ENCODE measurements around the gene EZH1.

The EZH1 gene

DNA sequence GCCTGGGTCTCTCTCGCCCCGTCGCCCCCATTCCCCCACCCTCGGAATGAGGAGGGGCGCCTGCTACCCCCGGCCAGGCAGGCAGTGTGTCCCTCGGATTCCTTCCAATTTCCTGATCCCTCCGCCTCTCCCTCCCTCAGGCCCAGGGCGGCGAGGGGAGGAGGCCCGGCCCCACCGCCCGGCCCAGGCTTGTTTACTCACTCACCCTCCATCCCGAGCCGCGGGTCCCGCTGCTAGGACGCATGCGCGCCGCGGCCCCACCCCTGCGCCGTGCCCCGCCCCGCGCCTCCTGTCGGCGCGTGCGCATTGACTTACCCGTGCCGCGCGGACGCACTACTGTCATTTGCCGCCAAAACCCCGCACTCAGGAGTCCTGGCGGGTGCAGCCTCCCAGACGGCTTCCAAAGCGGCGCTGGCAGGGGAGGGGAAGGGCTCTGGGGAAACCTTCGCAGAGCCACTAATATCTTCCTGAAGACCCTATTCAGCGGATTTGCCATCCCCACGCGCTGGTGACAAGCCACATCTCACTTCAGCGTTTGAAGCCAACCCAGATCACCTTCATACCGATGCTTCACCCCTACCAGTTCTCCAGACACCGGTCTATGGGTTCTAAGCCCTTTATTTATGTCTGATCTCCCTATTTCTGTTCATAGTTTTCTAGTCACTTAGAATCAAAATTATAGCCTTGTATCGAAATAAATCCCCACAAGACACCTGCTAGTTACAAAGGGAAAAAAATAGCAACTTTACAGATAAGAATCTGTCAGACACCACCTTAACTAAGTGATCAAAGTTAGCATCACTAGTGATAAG lies at the start of gene EZH1:
EZH1 (minus strand) TSS at position 235 of the 812 bp plus-strand sequence. CDS start 16,099 bp downstream, outside the sequence.
- H3K4me3 ChIP-seq (ENCODE audit: low read depth, low read length): peak within 1 kb of the TSS; percentile 74

DNA sequence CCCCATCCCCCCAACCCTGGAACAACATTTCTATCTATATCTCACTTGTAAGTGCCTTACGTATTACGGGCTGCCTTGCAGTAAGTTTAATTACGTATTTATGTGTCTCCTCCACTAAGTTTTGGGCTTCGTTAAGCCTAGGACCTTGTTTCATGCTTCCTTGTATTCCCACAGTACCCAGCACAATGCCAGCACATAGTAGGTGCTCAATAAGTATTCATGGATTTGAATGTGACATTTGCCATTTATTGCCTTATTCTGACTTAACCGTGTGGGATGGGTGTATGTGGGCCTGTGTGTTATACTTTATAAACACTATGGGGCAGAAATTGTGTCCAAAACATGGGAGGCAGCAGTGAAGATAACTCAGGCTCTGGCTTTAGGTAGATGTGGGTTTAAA lies 47.7 kb upstream of the EZH1 start:
- Histone ChIP-seq H3K9ac (ENCODE audit: low read length) (no peak overlapping the region), H3K27me3 (ENCODE audit: control insufficient read depth, insufficient read depth, low read length) (no peaks in the 10 kb centered on the region; the same call in 1 of the 2 replicates), H3K4me1 (ENCODE audit: control insufficient read depth, insufficient read depth, low read length) (peaks cover 4% of the 10 kb centered on the region), H3K36me3 (ENCODE audit: control insufficient read depth, insufficient read depth, low read length) (no peaks in the 10 kb centered on the region), H3K27ac (ENCODE audit: low read depth, low read length) (no peak overlapping the region), H3K4me3 (ENCODE audit: low read depth, low read length) (no peak overlapping the region), H3K9me3 (ENCODE audit: control insufficient read depth, insufficient read depth, low read depth, low read length) (no peaks in the 10 kb centered on the region)

More for the DNA sequence above, at the start of gene EZH1:
- no peaks in the 10 kb centered on the region for H3K36me3 ChIP-seq (ENCODE audit: control insufficient read depth, insufficient read depth, low read length)
- peaks cover 38% of the 10 kb centered on the region for H3K4me1 ChIP-seq (ENCODE audit: control insufficient read depth, insufficient read depth, low read length)
- no peaks in the 10 kb centered on the region for H3K9me3 ChIP-seq (ENCODE audit: control insufficient read depth, insufficient read depth, low read depth, low read length)
- H3K27ac ChIP-seq (ENCODE audit: low read depth, low read length): no peak within 1 kb of the TSS
- peaks cover 15% of the 10 kb centered on the region for H3K27me3 ChIP-seq (ENCODE audit: control insufficient read depth, insufficient read depth, low read length)
- H3K9ac ChIP-seq (ENCODE audit: low read length): peak within 1 kb of the TSS; percentile 66

DNA sequence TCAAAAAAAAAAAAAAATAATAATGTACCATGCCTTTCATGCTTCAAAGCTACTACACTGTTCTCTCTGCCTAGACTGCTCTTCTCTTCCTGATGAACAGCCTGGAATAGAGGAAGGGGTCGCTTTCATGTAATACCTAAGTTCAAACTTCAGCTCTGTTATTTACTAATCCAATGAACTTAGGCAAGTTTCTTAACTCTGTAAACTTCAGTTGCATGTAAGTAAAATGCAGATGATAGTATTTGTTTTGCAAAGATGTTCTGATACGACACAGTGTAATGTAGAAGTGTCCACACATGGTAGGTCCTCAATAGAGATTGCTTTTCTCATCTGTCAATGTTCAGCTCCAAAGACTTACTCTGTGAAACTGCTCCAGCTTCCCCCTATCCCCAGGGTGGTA lies 47.1 kb upstream of the EZH1 start:
- H3K36me3 ChIP-seq (ENCODE audit: control insufficient read depth, insufficient read depth, low read length): no peaks in the 10 kb centered on the region
- no peak overlapping the region for H3K27ac ChIP-seq (ENCODE audit: low read depth, low read length)
- H3K9ac ChIP-seq (ENCODE audit: low read length): no peak overlapping the region
- no peaks in the 10 kb centered on the region; the same call in 1 of the 2 replicates for H3K27me3 ChIP-seq (ENCODE audit: control insufficient read depth, insufficient read depth, low read length)
- H3K4me1 ChIP-seq (ENCODE audit: control insufficient read depth, insufficient read depth, low read length): no peaks in the 10 kb centered on the region
- H3K9me3 ChIP-seq (ENCODE audit: control insufficient read depth, insufficient read depth, low read depth, low read length): no peaks in the 10 kb centered on the region
- no peak overlapping the region for H3K4me3 ChIP-seq (ENCODE audit: low read depth, low read length)

DNA sequence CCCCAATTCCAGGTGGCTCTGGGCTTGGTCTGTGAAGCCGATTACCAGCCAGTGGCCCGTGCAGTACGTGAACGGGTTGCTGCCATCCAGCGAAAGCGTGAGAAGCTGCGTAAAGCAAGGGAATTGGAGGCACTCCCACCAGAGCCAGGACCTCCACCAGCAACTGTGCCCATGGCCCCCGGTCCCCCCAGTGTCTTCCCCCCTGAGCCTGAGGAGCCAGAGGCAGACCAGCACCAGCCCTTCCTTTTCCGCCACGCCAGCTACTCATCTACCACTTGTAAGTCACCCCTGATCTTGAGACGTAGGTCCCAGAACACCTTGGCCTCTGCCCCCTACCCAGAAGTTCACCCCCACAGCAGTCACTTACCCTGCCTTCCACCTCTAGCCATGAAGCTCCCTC lies 42.4 kb upstream of the EZH1 start:
- H3K4me3 ChIP-seq (ENCODE audit: low read depth, low read length): no peak overlapping the region
- peaks cover 22% of the 10 kb centered on the region for H3K27me3 ChIP-seq (ENCODE audit: control insufficient read depth, insufficient read depth, low read length)
- peaks cover 12% of the 10 kb centered on the region; the same call in 1 of the 2 replicates for H3K4me1 ChIP-seq (ENCODE audit: control insufficient read depth, insufficient read depth, low read length)
- no peak overlapping the region for H3K27ac ChIP-seq (ENCODE audit: low read depth, low read length)
- H3K9me3 ChIP-seq (ENCODE audit: control insufficient read depth, insufficient read depth, low read depth, low read length): no peaks in the 10 kb centered on the region
- H3K9ac ChIP-seq (ENCODE audit: low read length): no peak overlapping the region
- H3K36me3 ChIP-seq (ENCODE audit: control insufficient read depth, insufficient read depth, low read length): no peaks in the 10 kb centered on the region

DNA sequence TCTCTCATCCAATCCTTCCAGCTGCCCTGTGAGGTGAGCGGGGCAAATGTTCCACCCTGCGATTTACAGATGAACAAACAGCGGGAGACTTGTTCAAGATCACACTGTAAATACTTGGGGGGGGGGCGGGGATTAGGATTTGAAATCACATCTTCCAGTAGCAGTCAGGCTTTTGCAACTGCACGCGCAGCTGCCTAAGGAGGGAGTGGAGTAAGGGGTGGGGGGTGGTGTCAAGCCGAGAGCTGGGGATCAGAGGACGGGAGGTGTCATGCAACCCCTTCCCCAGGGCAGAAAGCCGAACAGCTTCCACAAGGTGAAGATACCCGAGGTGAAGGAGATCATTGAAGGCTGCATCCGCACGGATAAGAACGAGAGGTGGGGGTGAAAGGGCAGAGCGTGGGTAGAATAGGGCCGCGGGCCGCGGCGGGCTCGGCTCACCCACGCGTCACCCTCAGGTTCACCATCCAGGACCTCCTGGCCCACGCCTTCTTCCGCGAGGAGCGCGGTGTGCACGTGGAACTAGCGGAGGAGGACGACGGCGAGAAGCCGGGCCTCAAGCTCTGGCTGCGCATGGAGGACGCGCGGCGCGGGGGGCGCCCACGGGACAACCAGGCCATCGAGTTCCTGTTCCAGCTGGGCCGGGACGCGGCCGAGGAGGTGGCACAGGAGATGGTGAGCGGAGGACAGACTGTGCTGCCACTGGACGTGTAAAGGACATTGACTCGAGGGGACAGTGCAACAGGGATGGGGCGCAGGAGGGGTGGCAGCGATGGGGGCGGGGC lies 40.2 kb upstream of the EZH1 start:
- Histone ChIP-seq H3K9ac (ENCODE audit: low read length) (no peak overlapping the region), H3K36me3 (ENCODE audit: control insufficient read depth, insufficient read depth, low read length) (no peaks in the 10 kb centered on the region), H3K27me3 (ENCODE audit: control insufficient read depth, insufficient read depth, low read length) (peaks cover 40% of the 10 kb centered on the region), H3K4me1 (ENCODE audit: control insufficient read depth, insufficient read depth, low read length) (peaks cover 21% of the 10 kb centered on the region), H3K4me3 (ENCODE audit: low read depth, low read length) (no peak overlapping the region), H3K9me3 (ENCODE audit: control insufficient read depth, insufficient read depth, low read depth, low read length) (no peaks in the 10 kb centered on the region), H3K27ac (ENCODE audit: low read depth, low read length) (no peak overlapping the region)

DNA sequence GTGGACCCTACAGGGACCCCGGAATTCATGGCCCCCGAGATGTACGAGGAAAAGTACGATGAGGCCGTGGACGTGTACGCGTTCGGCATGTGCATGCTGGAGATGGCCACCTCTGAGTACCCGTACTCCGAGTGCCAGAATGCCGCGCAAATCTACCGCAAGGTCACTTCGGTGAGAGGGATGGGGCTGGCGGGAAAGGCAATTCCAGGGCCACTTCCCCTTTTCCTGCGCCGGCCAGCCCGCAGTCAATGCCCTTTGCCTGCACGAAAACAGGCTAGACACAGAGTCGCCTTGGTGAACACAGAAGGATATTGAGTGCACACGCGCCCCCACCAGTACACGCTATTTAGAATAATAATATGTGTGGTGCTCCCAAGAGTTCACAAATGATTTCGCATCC lies 39.6 kb upstream of the EZH1 start:
- H3K4me3 ChIP-seq (ENCODE audit: low read depth, low read length): no peak overlapping the region
- peaks cover 27% of the 10 kb centered on the region for H3K4me1 ChIP-seq (ENCODE audit: control insufficient read depth, insufficient read depth, low read length)
- peaks cover 40% of the 10 kb centered on the region for H3K27me3 ChIP-seq (ENCODE audit: control insufficient read depth, insufficient read depth, low read length)
- H3K9ac ChIP-seq (ENCODE audit: low read length): no peak overlapping the region
- H3K9me3 ChIP-seq (ENCODE audit: control insufficient read depth, insufficient read depth, low read depth, low read length): no peaks in the 10 kb centered on the region
- 0 out of 2 replicates have a peak, but pooled peaks cover 2% of the 10 kb centered on the region for H3K36me3 ChIP-seq (ENCODE audit: control insufficient read depth, insufficient read depth, low read length)
- no peak overlapping the region for H3K27ac ChIP-seq (ENCODE audit: low read depth, low read length)

DNA sequence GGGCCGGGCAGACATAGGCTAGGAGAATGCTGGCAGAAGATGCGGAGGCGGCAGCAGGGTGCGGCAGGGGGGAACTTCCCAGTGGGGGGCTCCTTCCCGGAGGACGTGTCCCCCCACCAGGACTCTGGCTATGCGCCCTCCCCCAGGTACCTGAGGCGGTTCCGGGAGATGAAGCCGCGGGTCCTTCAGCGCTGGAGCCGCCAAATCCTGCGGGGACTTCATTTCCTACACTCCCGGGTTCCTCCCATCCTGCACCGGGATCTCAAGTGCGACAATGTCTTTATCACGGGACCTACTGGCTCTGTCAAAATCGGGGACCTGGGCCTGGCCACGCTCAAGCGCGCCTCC lies 38.9 kb upstream of the EZH1 start:
- Histone ChIP-seq H3K9ac (ENCODE audit: low read length) (no peak overlapping the region), H3K27ac (ENCODE audit: low read depth, low read length) (no peak overlapping the region), H3K36me3 (ENCODE audit: control insufficient read depth, insufficient read depth, low read length) (peaks cover 8% of the 10 kb centered on the region), H3K27me3 (ENCODE audit: control insufficient read depth, insufficient read depth, low read length) (peaks cover 40% of the 10 kb centered on the region), H3K4me1 (ENCODE audit: control insufficient read depth, insufficient read depth, low read length) (peaks cover 27% of the 10 kb centered on the region), H3K9me3 (ENCODE audit: control insufficient read depth, insufficient read depth, low read depth, low read length) (no peaks in the 10 kb centered on the region), H3K4me3 (ENCODE audit: low read depth, low read length) (no peak overlapping the region)

DNA sequence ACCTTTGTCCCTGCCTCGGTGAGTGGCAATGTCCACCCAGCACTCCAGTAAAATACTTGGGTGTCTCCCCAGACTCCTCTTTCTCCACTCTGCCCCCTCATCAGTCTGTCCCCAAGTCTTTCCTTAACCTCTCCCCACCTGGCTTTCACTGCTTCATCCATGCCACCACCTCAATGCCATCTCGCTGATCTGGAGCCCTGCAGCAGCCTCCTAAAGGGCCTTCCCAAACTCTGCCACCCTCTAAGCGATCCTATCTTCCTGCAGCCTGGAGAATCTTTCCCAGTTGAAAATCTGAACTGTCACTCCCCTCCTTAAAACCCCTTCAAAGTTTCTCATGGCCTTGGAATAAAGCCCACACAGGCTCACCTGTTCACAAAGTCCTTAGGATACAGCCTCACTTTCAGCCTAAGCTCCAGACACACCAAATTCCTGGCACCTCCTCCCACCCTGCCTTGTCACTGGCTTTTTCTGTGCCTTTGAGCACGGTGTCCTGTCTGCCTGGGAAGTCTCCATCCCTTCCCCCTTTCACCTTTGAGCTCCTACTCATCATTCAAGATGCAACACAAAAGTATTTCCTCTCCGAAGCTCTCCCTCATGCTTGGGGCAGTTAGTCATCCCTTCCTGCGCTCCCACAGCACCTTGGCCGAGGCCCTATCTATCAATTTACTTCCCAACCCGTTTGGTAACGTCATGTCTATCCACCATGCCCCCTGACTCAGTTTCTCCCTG lies 38.4 kb upstream of the EZH1 start:
- no peak overlapping the region for H3K9ac ChIP-seq (ENCODE audit: low read length)
- no peak overlapping the region for H3K27ac ChIP-seq (ENCODE audit: low read depth, low read length)
- H3K27me3 ChIP-seq (ENCODE audit: control insufficient read depth, insufficient read depth, low read length): peaks cover 40% of the 10 kb centered on the region
- H3K36me3 ChIP-seq (ENCODE audit: control insufficient read depth, insufficient read depth, low read length): peaks cover 13% of the 10 kb centered on the region
- H3K4me1 ChIP-seq (ENCODE audit: control insufficient read depth, insufficient read depth, low read length): peaks cover 27% of the 10 kb centered on the region
- H3K4me3 ChIP-seq (ENCODE audit: low read depth, low read length): no peak overlapping the region
- no peaks in the 10 kb centered on the region for H3K9me3 ChIP-seq (ENCODE audit: control insufficient read depth, insufficient read depth, low read depth, low read length)

DNA sequence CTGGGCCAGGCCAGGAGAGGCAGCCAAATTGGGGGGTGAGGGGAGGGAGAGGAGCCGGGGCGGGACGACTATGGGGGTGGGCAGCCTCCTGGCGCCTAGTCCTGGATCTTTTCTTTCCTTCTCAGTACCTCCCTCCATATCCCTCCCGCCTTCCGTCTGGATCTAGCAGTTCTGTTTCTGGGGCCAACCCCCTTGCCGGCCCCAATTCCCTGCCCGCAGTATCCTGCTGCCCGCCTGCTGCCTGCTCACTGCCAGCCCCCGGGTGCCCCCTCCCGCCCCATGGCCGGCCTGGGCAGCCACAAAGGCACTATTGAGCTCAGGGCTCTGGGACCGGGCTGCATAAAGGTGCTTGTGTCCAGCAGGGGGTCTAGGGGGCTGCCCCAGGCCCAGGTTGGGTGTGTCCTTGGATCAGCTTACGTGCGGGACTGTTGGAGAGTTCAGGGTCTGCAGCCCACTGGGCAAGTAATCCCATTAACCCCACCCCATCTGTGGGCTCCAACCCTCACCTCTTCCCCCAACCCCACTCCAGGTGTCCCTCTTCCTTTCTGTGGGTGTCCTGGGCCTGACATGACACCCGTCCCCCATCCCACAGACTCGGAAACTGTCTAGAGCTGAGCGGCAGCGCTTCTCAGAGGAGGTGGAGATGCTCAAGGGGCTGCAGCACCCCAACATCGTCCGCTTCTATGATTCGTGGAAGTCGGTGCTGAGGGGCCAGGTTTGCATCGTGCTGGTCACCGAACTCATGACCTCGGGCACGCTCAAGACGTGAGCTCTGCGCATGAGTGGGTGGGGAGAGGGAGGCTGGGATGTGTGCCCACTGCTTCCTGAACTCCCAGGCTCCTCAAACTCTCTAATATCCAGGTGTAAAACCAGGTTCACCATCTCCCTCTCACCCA lies 37.6 kb upstream of the EZH1 start:
- Histone ChIP-seq H3K4me1 (ENCODE audit: control insufficient read depth, insufficient read depth, low read length) (peaks cover 27% of the 10 kb centered on the region), H3K9me3 (ENCODE audit: control insufficient read depth, insufficient read depth, low read depth, low read length) (no peaks in the 10 kb centered on the region), H3K36me3 (ENCODE audit: control insufficient read depth, insufficient read depth, low read length) (peaks cover 20% of the 10 kb centered on the region), H3K4me3 (ENCODE audit: low read depth, low read length) (no peak overlapping the region), H3K27me3 (ENCODE audit: control insufficient read depth, insufficient read depth, low read length) (peaks cover 40% of the 10 kb centered on the region), H3K27ac (ENCODE audit: low read depth, low read length) (no peak overlapping the region), H3K9ac (ENCODE audit: low read length) (no peak overlapping the region)

DNA sequence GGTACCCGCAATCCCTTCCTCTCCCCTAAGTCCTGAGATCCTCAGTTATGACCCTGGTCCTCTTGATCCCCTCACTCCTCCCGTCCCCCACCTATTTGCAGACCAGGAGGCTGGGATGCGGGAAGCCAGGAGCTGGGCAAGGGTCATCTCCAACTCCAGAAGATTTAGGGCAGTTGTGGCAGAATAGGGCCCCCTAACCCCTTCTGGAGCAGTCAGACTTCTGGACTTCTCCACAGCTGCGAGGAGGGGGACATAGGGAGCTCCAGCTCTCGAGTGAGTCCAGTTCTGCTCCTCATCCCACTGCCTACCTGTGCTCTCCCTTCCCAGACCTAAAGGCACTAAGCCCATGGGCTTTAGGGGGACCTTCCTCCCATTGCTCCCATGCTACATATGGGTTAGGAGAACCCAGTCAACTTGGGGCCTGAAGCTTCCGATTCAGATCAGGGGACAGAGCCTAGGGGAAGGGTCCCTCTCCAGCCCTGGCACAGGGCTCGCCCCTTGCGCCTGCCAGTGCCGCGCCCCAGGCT lies 36.9 kb upstream of the EZH1 start:
- Histone ChIP-seq H3K9ac (ENCODE audit: low read length) (no peak overlapping the region), H3K36me3 (ENCODE audit: control insufficient read depth, insufficient read depth, low read length) (peaks cover 23% of the 10 kb centered on the region), H3K27me3 (ENCODE audit: control insufficient read depth, insufficient read depth, low read length) (peaks cover 40% of the 10 kb centered on the region), H3K9me3 (ENCODE audit: control insufficient read depth, insufficient read depth, low read depth, low read length) (no peaks in the 10 kb centered on the region), H3K4me1 (ENCODE audit: control insufficient read depth, insufficient read depth, low read length) (peaks cover 27% of the 10 kb centered on the region), H3K4me3 (ENCODE audit: low read depth, low read length) (no peak overlapping the region), H3K27ac (ENCODE audit: low read depth, low read length) (no peak overlapping the region)

Measured in HUES6 (cell line).